H9 (cell line): Measurements from ENCODE around the gene DIAPH2. TPM values are rescaled to one million over a fixed set of nuclear protein-coding genes. Genes with fewer than 3 reads are reported as not detected.

Experiments
- DNase-seq: peaks from one replicate; pipeline ENCODE4 v3.0.0-alpha.2; 2017
- H2AFZ ChIP-seq: one replicate; pipeline ENCODE4 v1.6.1; 2013; ENCODE audit warnings: mild to moderate bottlenecking, low read length, control low read depth, moderate library complexity
- H2AK5ac ChIP-seq: 2 replicates; pipeline ENCODE4 v1.6.1; 2013; ENCODE audit warnings: low read length, control low read depth, mixed read lengths; ENCODE audit not compliant: insufficient read length
- H2BK120ac ChIP-seq: one replicate; pipeline ENCODE4 v1.6.1; 2013; ENCODE audit warnings: low read depth, mild to moderate bottlenecking, low read length, control low read depth, inconsistent platforms; ENCODE audit not compliant: poor library complexity, severe bottlenecking
- H2BK12ac ChIP-seq: 2 replicates; pipeline ENCODE4 v1.6.1; 2013; ENCODE audit warnings: low read length, control low read depth, mixed read lengths, low read depth; ENCODE audit not compliant: insufficient read length
- H2BK15ac ChIP-seq: 2 replicates; pipeline ENCODE4 v1.6.1; 2013; ENCODE audit warnings: low read depth, low read length, control low read depth
- H2BK20ac ChIP-seq: one replicate; pipeline ENCODE4 v1.6.1; 2013; ENCODE audit warnings: low read depth, mild to moderate bottlenecking, low read length, control low read depth, inconsistent platforms; ENCODE audit not compliant: poor library complexity, severe bottlenecking
- H2BK5ac ChIP-seq: 2 replicates; pipeline ENCODE4 v1.6.1; 2013; ENCODE audit warnings: low read length, control low read depth, mixed read lengths; ENCODE audit not compliant: insufficient read length
- H3K14ac ChIP-seq: 2 replicates; pipeline ENCODE4 v1.6.1; 2013; ENCODE audit warnings: low read length, control low read depth; ENCODE audit not compliant: insufficient read depth
- H3K18ac ChIP-seq: 2 replicates; pipeline ENCODE4 v1.6.1; 2013; ENCODE audit warnings: low read depth, mild to moderate bottlenecking, mixed read lengths, low read length, control low read depth; ENCODE audit not compliant: insufficient read length
- H3K23ac ChIP-seq: 2 replicates; pipeline ENCODE4 v1.6.1; 2013; ENCODE audit warnings: low read length, control low read depth, mixed read lengths, low read depth; ENCODE audit not compliant: insufficient read length
- H3K23me2 ChIP-seq: 2 replicates; pipeline ENCODE4 v1.6.1; 2013; ENCODE audit warnings: low read depth, mild to moderate bottlenecking, mixed read lengths, low read length, control low read depth; ENCODE audit not compliant: insufficient read length, poor library complexity, severe bottlenecking
- H3K27ac ChIP-seq: 2 replicates; pipeline ENCODE4 v1.5.1; 2013; ENCODE audit warnings: low read length, control low read depth, mixed read lengths, low read depth; ENCODE audit not compliant: insufficient read length
- H3K27me3 ChIP-seq: 2 replicates; pipeline ENCODE4 v1.6.1; 2013; ENCODE audit warnings: low read length, control low read depth, inconsistent platforms; ENCODE audit not compliant: insufficient read depth
- H3K4ac ChIP-seq: 2 replicates; pipeline ENCODE4 v1.6.1; 2013; ENCODE audit warnings: low read depth, mild to moderate bottlenecking, control low read depth, inconsistent platforms, low read length, moderate library complexity
- H3K4me1 ChIP-seq: 2 replicates; pipeline ENCODE4 v1.6.1; 2013; ENCODE audit warnings: low read length, control low read depth, inconsistent platforms; ENCODE audit not compliant: insufficient read depth
- H3K4me2 ChIP-seq: 2 replicates; pipeline ENCODE4 v1.6.1; 2013; ENCODE audit warnings: low read length, control low read depth, mixed read lengths; ENCODE audit not compliant: insufficient read length, insufficient read depth
- H3K56ac ChIP-seq: 2 replicates; pipeline ENCODE4 v1.6.1; 2013; ENCODE audit warnings: low read depth, mild to moderate bottlenecking, mixed read lengths, low read length, control low read depth; ENCODE audit not compliant: insufficient read length
- H3K79me1 ChIP-seq: 2 replicates; pipeline ENCODE4 v1.6.1; 2013; ENCODE audit warnings: low read depth, mild to moderate bottlenecking, moderate library complexity, low read length, control low read depth, inconsistent platforms; ENCODE audit not compliant: insufficient read depth, poor library complexity, severe bottlenecking
- H3K79me2 ChIP-seq: 2 replicates; pipeline ENCODE4 v1.6.1; 2013; ENCODE audit warnings: low read length, control low read depth, inconsistent platforms; ENCODE audit not compliant: insufficient read depth
- H3K9ac ChIP-seq: 2 replicates; pipeline ENCODE4 v1.6.1; 2013; ENCODE audit warnings: low read length, control low read depth, mixed read lengths; ENCODE audit not compliant: insufficient read length; ENCODE audit errors: extremely low read depth
- H3K9me3 ChIP-seq: one replicate; pipeline ENCODE4 v1.6.1; 2013; ENCODE audit warnings: low read depth, low read length, inconsistent platforms; ENCODE audit not compliant: control insufficient read depth
- H3T11ph ChIP-seq: one replicate; pipeline ENCODE4 v1.6.1; 2013; ENCODE audit warnings: mild to moderate bottlenecking, low read length, control low read depth, inconsistent platforms
- H4K20me1 ChIP-seq: one replicate; pipeline ENCODE4 v1.6.1; 2013; ENCODE audit not compliant: control insufficient read depth, insufficient read length, insufficient read depth
- H4K5ac ChIP-seq: 2 replicates; pipeline ENCODE4 v1.6.1; 2013; ENCODE audit warnings: low read depth, mild to moderate bottlenecking, mixed read lengths, low read length, control low read depth; ENCODE audit not compliant: insufficient read length
- H4K8ac ChIP-seq: replicated peaks from 2 replicates; pipeline ENCODE4 v1.6.1; 2013; ENCODE audit warnings: low read length, control low read depth, mixed read lengths, low read depth; ENCODE audit not compliant: insufficient read length
- H4K91ac ChIP-seq: 2 replicates; pipeline ENCODE4 v1.6.1; 2013; ENCODE audit warnings: low read depth, mild to moderate bottlenecking, moderate library complexity, mixed read lengths, low read length, control low read depth; ENCODE audit not compliant: insufficient read length
- H3K27ac Mint-ChIP-seq, 3 experiments: 2 replicates in 2 of 3; 3 replicates in 1 of 3; pipeline ENCODE4 v1.8.0; 2020 to 2021; ENCODE audit warnings: mixed read lengths in 3 of 3, mild to moderate bottlenecking in 1 of 3, moderate library complexity in 1 of 3
- H3K27me3 Mint-ChIP-seq: 2 replicates; pipeline ENCODE4 v1.8.0; 2021; ENCODE audit warnings: low read depth, mild to moderate bottlenecking, moderate library complexity, mixed read lengths
- H3K36me3 Mint-ChIP-seq, 3 experiments: 2 replicates in 2 of 3; 3 replicates in 1 of 3; pipeline ENCODE4 v1.8.0; 2020 to 2021; ENCODE audit warnings: low read depth in 3 of 3, mixed read lengths in 3 of 3; ENCODE audit not compliant: insufficient read depth in 1 of 3
- H3K4me1 Mint-ChIP-seq, 2 experiments: 2 replicates each; pipeline ENCODE4 v1.8.0; 2020; ENCODE audit warnings: mixed read lengths in 2 of 2
- H3K4me3 Mint-ChIP-seq, 2 experiments: 2 replicates in 1 of 2; 3 replicates in 1 of 2; pipeline ENCODE4 v1.8.0; 2020 to 2021; ENCODE audit warnings: mild to moderate bottlenecking in 2 of 2, mixed read lengths in 2 of 2, moderate library complexity in 1 of 2
- H3K9me3 Mint-ChIP-seq, 2 experiments: 2 replicates in 1 of 2; 3 replicates in 1 of 2; pipeline ENCODE4 v1.8.0; 2020; ENCODE audit warnings: mild to moderate bottlenecking in 2 of 2, mixed read lengths in 2 of 2, moderate library complexity in 1 of 2
- CTCF ChIP-seq: fragments of 200-600 bp; sonication (generic); conservative IDR thresholded peaks from 3 replicates; pipeline ENCODE4 v1.8.0; 2021; ENCODE audit warnings: antibody characterized with exemption, mild to moderate bottlenecking
- total RNA-seq: library from RNA; stranded (reverse); gene quantifications from 2 replicates; pipeline ENCODE4 v1.2.1, GENCODE V29; 2021

DIAPH2 gene
- total RNA-seq, 1 experiment from 2014 or later = 45.4 TPM

GRCh38 chrX:96929036-96929435, 244.4 kb downstream of the DIAPH2 start:
- H4K91ac ChIP-seq = no peak overlapping the region
- no peak overlapping the region for H3K27ac Mint-ChIP-seq
- no peak overlapping the region for H2AFZ ChIP-seq
- H3K27me3 ChIP-seq = no peaks in the 10 kb centered on the region
- no peaks in the 10 kb centered on the region for H3K9me3 Mint-ChIP-seq
- no peak overlapping the region for H3K27ac ChIP-seq
- H4K8ac ChIP-seq = no peak overlapping the region
- no peak overlapping the region for H3K4me2 ChIP-seq
- H4K20me1 ChIP-seq = no peaks in the 10 kb centered on the region
- H3K4me1 ChIP-seq = no peaks in the 10 kb centered on the region
- H3K27me3 Mint-ChIP-seq = no peaks in the 10 kb centered on the region
- no peak overlapping the region for H3K9ac ChIP-seq
- H3K56ac ChIP-seq = no peak overlapping the region
- no peaks in the 10 kb centered on the region for H3K79me2 ChIP-seq
- no peak overlapping the region for H4K5ac ChIP-seq
- no peak overlapping the region for H2BK5ac ChIP-seq
- no peak overlapping the region for H3K18ac ChIP-seq
- no peak overlapping the region for H2AK5ac ChIP-seq
- H3K9me3 ChIP-seq = no peaks in the 10 kb centered on the region
- H2BK15ac ChIP-seq = no peak overlapping the region
- H3K4me3 Mint-ChIP-seq = no peak overlapping the region
- H2BK120ac ChIP-seq = no peak overlapping the region
- H3K4me1 Mint-ChIP-seq = peaks cover 2 to 4% of the 10 kb centered on the region in 2 experiments; a peak in 2 of 4 replicates
- H3K4ac ChIP-seq = no peak overlapping the region
- no peak for DNase-seq
- no peaks in the 10 kb centered on the region for H3K36me3 Mint-ChIP-seq
- H3K14ac ChIP-seq = no peak overlapping the region
- TF ChIP-seq CTCF = no peak
- no peak overlapping the region for H2BK20ac ChIP-seq
- H3T11ph ChIP-seq = no peak overlapping the region
- no peaks in the 10 kb centered on the region for H3K23me2 ChIP-seq
- no peak overlapping the region for H2BK12ac ChIP-seq
- H3K23ac ChIP-seq = no peak overlapping the region
- no peaks in the 10 kb centered on the region for H3K79me1 ChIP-seq
